DND-41 (cell line): ENCODE data around the gene AJAP1.

ENCODE experiments used
- EZH2 ChIP-seq: IDR thresholded peaks from 3 replicates; pipeline ENCODE4 v1.6.1; 2012; ENCODE audit warnings: borderline replicate concordance, low read depth, mild to moderate bottlenecking, moderate library complexity, low read length, inconsistent platforms; ENCODE audit not compliant: severe bottlenecking
- TF ChIP-seq, protein P1 (sequence below): IDR thresholded peaks from 2 replicates; pipeline ENCODE4 v1.5.1; 2012; ENCODE audit warnings: borderline replicate concordance, low read length, moderate library complexity, mild to moderate bottlenecking; ENCODE audit not compliant: poor library complexity, severe bottlenecking; ENCODE audit errors: extremely low read depth

DNA sequence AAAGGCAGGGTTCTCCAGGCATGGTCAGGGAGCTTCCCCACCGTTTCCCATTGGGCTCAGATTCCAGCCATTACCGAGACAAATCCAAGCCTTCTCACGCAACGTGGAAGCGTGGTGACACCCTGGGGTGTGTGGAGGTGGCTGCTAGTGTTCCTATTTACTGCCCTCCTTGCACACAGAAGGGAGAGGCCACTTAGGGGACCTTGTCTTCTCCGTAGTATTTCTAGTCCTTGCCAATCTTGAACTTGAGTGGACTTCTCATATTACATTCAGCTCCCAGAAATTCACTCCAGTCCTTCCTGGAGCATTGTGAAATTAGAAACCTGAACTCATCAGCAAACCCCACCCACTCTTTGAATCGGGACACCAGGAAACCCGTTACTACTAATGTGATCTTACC is 131.6 kb downstream of the AJAP1 start:
- TF ChIP-seq, protein P1, sequence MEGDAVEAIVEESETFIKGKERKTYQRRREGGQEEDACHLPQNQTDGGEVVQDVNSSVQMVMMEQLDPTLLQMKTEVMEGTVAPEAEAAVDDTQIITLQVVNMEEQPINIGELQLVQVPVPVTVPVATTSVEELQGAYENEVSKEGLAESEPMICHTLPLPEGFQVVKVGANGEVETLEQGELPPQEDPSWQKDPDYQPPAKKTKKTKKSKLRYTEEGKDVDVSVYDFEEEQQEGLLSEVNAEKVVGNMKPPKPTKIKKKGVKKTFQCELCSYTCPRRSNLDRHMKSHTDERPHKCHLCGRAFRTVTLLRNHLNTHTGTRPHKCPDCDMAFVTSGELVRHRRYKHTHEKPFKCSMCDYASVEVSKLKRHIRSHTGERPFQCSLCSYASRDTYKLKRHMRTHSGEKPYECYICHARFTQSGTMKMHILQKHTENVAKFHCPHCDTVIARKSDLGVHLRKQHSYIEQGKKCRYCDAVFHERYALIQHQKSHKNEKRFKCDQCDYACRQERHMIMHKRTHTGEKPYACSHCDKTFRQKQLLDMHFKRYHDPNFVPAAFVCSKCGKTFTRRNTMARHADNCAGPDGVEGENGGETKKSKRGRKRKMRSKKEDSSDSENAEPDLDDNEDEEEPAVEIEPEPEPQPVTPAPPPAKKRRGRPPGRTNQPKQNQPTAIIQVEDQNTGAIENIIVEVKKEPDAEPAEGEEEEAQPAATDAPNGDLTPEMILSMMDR = no peak
- no peak for TF ChIP-seq EZH2
